ENCODE results near the gene CACNA1C. TPM values are rescaled to one million over a fixed set of nuclear protein-coding genes. Genes with fewer than 3 reads are reported as not detected.

CACNA1C gene
- total and polyA plus RNA-seq, 10 of the 15 experiments (the other 5 are each of a cell fraction or from before 2014, with no cell fraction given), result under 0.01 to 0.15 (median 0.09) TPM; not detected in 5

- in situ Hi-C loops (cut with MboI), result no loop called here
- Histone ChIP-seq H3K79me2 (ENCODE audit: control insufficient read depth, insufficient read depth, low read length) (no peaks in the 10 kb centered on the region), H2AFZ (ENCODE audit: control insufficient read depth, low read depth, low read length) (no peak overlapping the region), H3K36me3 (ENCODE audit: control insufficient read depth in 2 of 2, insufficient read depth in 2 of 2, low read length in 1 of 2) (no peaks in the 10 kb centered on the region), H3K4me3 (no peak overlapping the region), H3K4me1 (ENCODE audit: control insufficient read depth, insufficient read depth, low read length) (no peaks in the 10 kb centered on the region), H3K27me3 (replicated peaks in 1 of 2; ENCODE audit: control insufficient read depth in 2 of 2, insufficient read depth in 2 of 2, low read length in 1 of 2) (peaks cover 0 to 2% of the 10 kb centered on the region in 2 experiments; a peak in 2 of 4 replicates), H3K9me3 (replicated peaks; ENCODE audit: control insufficient read depth, insufficient read depth, low read length) (no peaks in the 10 kb centered on the region), H3K4me2 (ENCODE audit: control insufficient read depth, insufficient read depth) (no peak overlapping the region), H4K20me1 (ENCODE audit: control insufficient read depth, insufficient read depth) (no peaks in the 10 kb centered on the region), H3K27ac (ENCODE audit: control insufficient read depth, insufficient read depth) (no peak overlapping the region), H3K9ac (ENCODE audit: control insufficient read depth, insufficient read depth, low read length) (no peak overlapping the region)
- ChIA-PET SMC1A (ENCODE audit: uncharacterized antibody, unreplicated experiment) (no interaction called here), POLR2A (no interaction called here), RAD21 (ENCODE audit: unreplicated experiment) (no interaction called here), CTCF (no interaction called here)
- FAIRE-seq (no peak), DNase-seq (ENCODE audit: low read depth, low spot score) (no peak), ATAC-seq (no peak)
- 38% methylated on average over 20 of the region's 20 CpGs for WGBS (ENCODE audit: insufficient coverage, insufficient replicate concordance, low lambda C conversion rate, missing lambda C conversion rate)
- BruUV-seq (replicated peaks), result no TSS peak
- intact Hi-C loops (cut with micrococcal nuclease; ENCODE audit: unreplicated experiment), result no loop called here
- TF ChIP-seq RAD51 (IDR thresholded peaks at IDR 0.05) (no peak), BACH1 (IDR thresholded peaks at IDR 0.05; ENCODE audit: borderline replicate concordance) (no peak), SMAD1 (IDR thresholded peaks at IDR 0.05; ENCODE audit: low read depth, partially characterized antibody) (no peak), BCL3 (IDR thresholded peaks at IDR 0.05; ENCODE audit: borderline replicate concordance, insufficient read depth, low read depth, low read length, poor library complexity, severe bottlenecking) (no peak), STAT3 (IDR thresholded peaks at IDR 0.05; ENCODE audit: low read depth, low read length) (no peak), SUPT20H (IDR thresholded peaks at IDR 0.05; ENCODE audit: borderline replicate concordance, control insufficient read depth, low read depth, low read length) (no peak), NFYB (IDR thresholded peaks at IDR 0.05; ENCODE audit: insufficient read depth, low read depth, low read length) (no peak), ELK1 (IDR thresholded peaks at IDR 0.05; ENCODE audit: low read depth, low read length) (no peak), NBN (IDR thresholded peaks at IDR 0.05) (no peak), SREBF1 (IDR thresholded peaks at IDR 0.05; ENCODE audit: low read length) (no peak), GABPA (IDR thresholded peaks at IDR 0.05; ENCODE audit: low read depth) (no peak), MTA3 (IDR thresholded peaks at IDR 0.05; ENCODE audit: borderline replicate concordance, low read length) (no peak), BHLHE40 (IDR thresholded peaks at IDR 0.05; ENCODE audit: borderline replicate concordance in 1 of 2, low read depth in 2 of 2, low read length in 1 of 2) (no peak)
- TF ChIP-seq, protein P1, sequence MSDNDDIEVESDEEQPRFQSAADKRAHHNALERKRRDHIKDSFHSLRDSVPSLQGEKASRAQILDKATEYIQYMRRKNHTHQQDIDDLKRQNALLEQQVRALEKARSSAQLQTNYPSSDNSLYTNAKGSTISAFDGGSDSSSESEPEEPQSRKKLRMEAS (IDR thresholded peaks at IDR 0.05; ENCODE audit: low read depth, low read length), result no peak
- TF ChIP-seq, protein P2, sequence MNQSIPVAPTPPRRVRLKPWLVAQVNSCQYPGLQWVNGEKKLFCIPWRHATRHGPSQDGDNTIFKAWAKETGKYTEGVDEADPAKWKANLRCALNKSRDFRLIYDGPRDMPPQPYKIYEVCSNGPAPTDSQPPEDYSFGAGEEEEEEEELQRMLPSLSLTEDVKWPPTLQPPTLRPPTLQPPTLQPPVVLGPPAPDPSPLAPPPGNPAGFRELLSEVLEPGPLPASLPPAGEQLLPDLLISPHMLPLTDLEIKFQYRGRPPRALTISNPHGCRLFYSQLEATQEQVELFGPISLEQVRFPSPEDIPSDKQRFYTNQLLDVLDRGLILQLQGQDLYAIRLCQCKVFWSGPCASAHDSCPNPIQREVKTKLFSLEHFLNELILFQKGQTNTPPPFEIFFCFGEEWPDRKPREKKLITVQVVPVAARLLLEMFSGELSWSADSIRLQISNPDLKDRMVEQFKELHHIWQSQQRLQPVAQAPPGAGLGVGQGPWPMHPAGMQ (IDR thresholded peaks at IDR 0.05; ENCODE audit: borderline replicate concordance), result no peak
- TF ChIP-seq, protein P3, sequence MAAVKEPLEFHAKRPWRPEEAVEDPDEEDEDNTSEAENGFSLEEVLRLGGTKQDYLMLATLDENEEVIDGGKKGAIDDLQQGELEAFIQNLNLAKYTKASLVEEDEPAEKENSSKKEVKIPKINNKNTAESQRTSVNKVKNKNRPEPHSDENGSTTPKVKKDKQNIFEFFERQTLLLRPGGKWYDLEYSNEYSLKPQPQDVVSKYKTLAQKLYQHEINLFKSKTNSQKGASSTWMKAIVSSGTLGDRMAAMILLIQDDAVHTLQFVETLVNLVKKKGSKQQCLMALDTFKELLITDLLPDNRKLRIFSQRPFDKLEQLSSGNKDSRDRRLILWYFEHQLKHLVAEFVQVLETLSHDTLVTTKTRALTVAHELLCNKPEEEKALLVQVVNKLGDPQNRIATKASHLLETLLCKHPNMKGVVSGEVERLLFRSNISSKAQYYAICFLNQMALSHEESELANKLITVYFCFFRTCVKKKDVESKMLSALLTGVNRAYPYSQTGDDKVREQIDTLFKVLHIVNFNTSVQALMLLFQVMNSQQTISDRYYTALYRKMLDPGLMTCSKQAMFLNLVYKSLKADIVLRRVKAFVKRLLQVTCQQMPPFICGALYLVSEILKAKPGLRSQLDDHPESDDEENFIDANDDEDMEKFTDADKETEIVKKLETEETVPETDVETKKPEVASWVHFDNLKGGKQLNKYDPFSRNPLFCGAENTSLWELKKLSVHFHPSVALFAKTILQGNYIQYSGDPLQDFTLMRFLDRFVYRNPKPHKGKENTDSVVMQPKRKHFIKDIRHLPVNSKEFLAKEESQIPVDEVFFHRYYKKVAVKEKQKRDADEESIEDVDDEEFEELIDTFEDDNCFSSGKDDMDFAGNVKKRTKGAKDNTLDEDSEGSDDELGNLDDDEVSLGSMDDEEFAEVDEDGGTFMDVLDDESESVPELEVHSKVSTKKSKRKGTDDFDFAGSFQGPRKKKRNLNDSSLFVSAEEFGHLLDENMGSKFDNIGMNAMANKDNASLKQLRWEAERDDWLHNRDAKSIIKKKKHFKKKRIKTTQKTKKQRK (IDR thresholded peaks at IDR 0.05; ENCODE audit: low read depth, low read length), result no peak
Observed at GRCh38 chr12:2677142-2677880, 624.5 kb downstream of the CACNA1C start.

Measured in GM12878 (cell line).